HL-60 (cell line): ENCODE results near the gene CDH1.

Source experiments
- DNase-seq, 2 experiments: peaks; one replicate each; pipeline ENCODE4 v3.0.0-alpha.2; 2010 to 2020; ENCODE audit warnings: low read depth in 1 of 2, low spot score in 1 of 2
- H3K27ac ChIP-seq: fragments of 250-450 bp; sonication (Bioruptor Pico); replicated peaks from 2 replicates; pipeline ENCODE4 v1.5.1; 2020; ENCODE audit warnings: mild to moderate bottlenecking, moderate library complexity
- H3K27me3 ChIP-seq: fragments of 250-450 bp; sonication (Bioruptor Pico); 2 replicates; pipeline ENCODE4 v1.5.1; 2021; ENCODE audit warnings: mild to moderate bottlenecking, moderate library complexity; ENCODE audit not compliant: insufficient read depth, poor library complexity, severe bottlenecking
- H3K4me3 ChIP-seq: replicated peaks from 2 replicates; pipeline ENCODE4 v1.5.1; 2011; ENCODE audit warnings: mild to moderate bottlenecking, control low read depth, low read length; ENCODE audit not compliant: insufficient read depth
- CTCF ChIP-seq: IDR thresholded peaks from one replicate; pipeline ENCODE4 v1.5.1; 2011; ENCODE audit warnings: low read length, control low read depth, inconsistent platforms; ENCODE audit not compliant: insufficient read depth
- GABPA ChIP-seq: IDR thresholded peaks from 2 replicates; pipeline ENCODE4 v1.6.1; 2012; ENCODE audit warnings: low read depth
- POLR2AphosphoS5 ChIP-seq: IDR thresholded peaks from 2 replicates; pipeline ENCODE4 v1.6.1; 2012; ENCODE audit warnings: low read depth
- REST ChIP-seq: IDR thresholded peaks from 2 replicates; pipeline ENCODE4 v1.6.1; 2012; ENCODE audit warnings: low read depth; ENCODE audit not compliant: insufficient replicate concordance
- SPI1 ChIP-seq: IDR thresholded peaks from 2 replicates; pipeline ENCODE4 v1.6.1; 2012; ENCODE audit warnings: low read depth, mild to moderate bottlenecking, borderline replicate concordance

The CDH1 gene

GRCh38 chr16:68722119-68723024 is 14.7 kb upstream of the CDH1 start:
- H3K27me3 ChIP-seq, result no peaks in the 10 kb centered on the region
- no peak for DNase-seq
- no peak overlapping the region for H3K4me3 ChIP-seq
- TF ChIP-seq POLR2AphosphoS5 (no peak), REST (no peak), CTCF (no peak), SPI1 (no peak), GABPA (no peak)
- no peak overlapping the region for H3K27ac ChIP-seq

- no peak for TF ChIP-seq REST
- TF ChIP-seq POLR2AphosphoS5, result no peak
- TF ChIP-seq GABPA, result no peak
- TF ChIP-seq SPI1, result no peak
- TF ChIP-seq CTCF, result no peak
- Histone ChIP-seq H3K27me3 (no peaks in the 10 kb centered on the region), H3K27ac (no peak overlapping the region), H3K4me3 (no peak overlapping the region)
- DNase-seq, result no peak
Measured at GRCh38 chr16:68724797-68725196, 12.3 kb upstream of the CDH1 start.

GRCh38 chr16:68728523-68728922 is 8.6 kb upstream of the CDH1 start:
- Histone ChIP-seq H3K4me3 (no peak overlapping the region), H3K27ac (no peak overlapping the region), H3K27me3 (no peaks in the 10 kb centered on the region)
- no peak for TF ChIP-seq POLR2AphosphoS5
- no peak for TF ChIP-seq REST
- TF ChIP-seq SPI1, result no peak
- TF ChIP-seq GABPA, result no peak
- no peak for TF ChIP-seq CTCF
- DNase-seq, result no peak
